ENCODE data around the gene HOXC9. TPM values are rescaled to one million over a fixed set of nuclear protein-coding genes. Genes with fewer than 3 reads are reported as not detected.
A peak's percentile ranks its signal among the peaks of the same experiment; 100 is the strongest.

HOXC9 gene
- total and polyA plus RNA-seq, 2 of the 8 experiments (the other 6 are each of a cell fraction or from before 2014, with no cell fraction given), result not detected

DNA sequence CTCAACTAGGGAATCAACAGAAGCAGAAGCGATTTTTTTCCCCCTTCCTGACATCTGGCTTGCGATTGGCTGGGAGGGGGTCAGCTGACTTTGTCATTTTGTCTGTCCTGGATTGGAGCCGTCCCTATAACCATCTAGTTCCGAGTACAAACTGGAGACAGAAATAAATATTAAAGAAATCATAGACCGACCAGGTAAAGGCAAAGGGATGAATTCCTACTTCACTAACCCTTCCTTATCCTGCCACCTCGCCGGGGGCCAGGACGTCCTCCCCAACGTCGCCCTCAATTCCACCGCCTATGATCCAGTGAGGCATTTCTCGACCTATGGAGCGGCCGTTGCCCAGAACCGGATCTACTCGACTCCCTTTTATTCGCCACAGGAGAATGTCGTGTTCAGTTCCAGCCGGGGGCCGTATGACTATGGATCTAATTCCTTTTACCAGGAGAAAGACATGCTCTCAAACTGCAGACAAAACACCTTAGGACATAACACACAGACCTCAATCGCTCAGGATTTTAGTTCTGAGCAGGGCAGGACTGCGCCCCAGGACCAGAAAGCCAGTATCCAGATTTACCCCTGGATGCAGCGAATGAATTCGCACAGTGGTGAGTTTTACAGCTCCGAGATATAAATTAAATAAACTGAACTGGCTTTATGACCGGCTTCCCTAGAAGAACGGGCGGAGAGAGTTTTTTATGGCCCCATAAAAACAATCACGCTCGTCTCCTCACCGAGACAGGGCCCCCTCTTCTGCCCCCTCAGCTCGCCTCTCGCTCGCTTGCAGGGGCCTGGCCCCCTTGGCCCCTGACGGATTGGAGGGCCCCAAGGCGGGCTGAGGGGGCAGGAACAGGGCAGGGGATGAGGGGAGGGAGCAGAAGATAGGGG lies 28.6 kb downstream of the HOXC9 start, which contains the start of gene HOXC6 (continued):
- TF ChIP-seq CHD7 (IDR thresholded peaks at IDR 0.05; ENCODE audit: insufficient replicate concordance, low read length), result no peak
- TF ChIP-seq ZNF274 (IDR thresholded peaks at IDR 0.05; ENCODE audit: borderline replicate concordance, extremely low read depth, low read length), result no peak
- TF ChIP-seq CBX8 (IDR thresholded peaks at IDR 0.05; ENCODE audit: borderline replicate concordance, low read depth, low read length), result peak; percentile 98; the same call in 1 of the 2 replicates
- TF ChIP-seq GABPA (IDR thresholded peaks at IDR 0.05; ENCODE audit: borderline replicate concordance, insufficient read depth, low read length), result no peak
- TF ChIP-seq SUZ12 (IDR thresholded peaks at IDR 0.05; ENCODE audit: low read length), result peak; percentile 74; the same call in 1 of the 2 replicates
- peak; percentile 99 for TF ChIP-seq RNF2 (IDR thresholded peaks at IDR 0.05; ENCODE audit: borderline replicate concordance, low read depth, low read length, missing control alignments, poor library complexity, severe bottlenecking)
